Measurements from ENCODE around the gene SLC1A1. TPM values are rescaled to one million over a fixed set of nuclear protein-coding genes. Genes with fewer than 3 reads are reported as not detected.

The SLC1A1 gene
- total RNA-seq, 1 experiment from 2014 or later = 71.6 TPM

GRCh38 chr9:4510546-4511322 lies 20.5 kb downstream of the SLC1A1 start:
- no peak for TF ChIP-seq CTCF (IDR thresholded peaks at IDR 0.05; ENCODE audit: unreplicated experiment)
- peak; percentile 52 for DNase-seq
- peak overlapping the region; percentile 40 for H3K4me3 Mint-ChIP-seq (ENCODE audit: low read depth, unreplicated experiment)
- intact Hi-C loops (cut with micrococcal nuclease; ENCODE audit: unreplicated experiment) = loop anchor here (1.0 kb wide), 2 partner anchors 10 to 20 kb away; no protein-coding TSS in a partner anchor
- BruUV-seq (replicated peaks) = TSS peak; percentile 96
- CTCF ChIA-PET = interaction anchor here (0.7 to 1.6 kb wide), 3 partner anchors 13 to 24 kb away, joined by 3 to 5 read pairs (median 4); partner anchors contain the start of gene SLC1A1
- H3K27ac Mint-ChIP-seq (ENCODE audit: unreplicated experiment) = peak overlapping the region; percentile 82
- H3K9me3 Mint-ChIP-seq (ENCODE audit: low read depth, unreplicated experiment) = no peaks in the 10 kb centered on the region
- peaks cover 75% of the 10 kb centered on the region for H3K4me1 Mint-ChIP-seq (ENCODE audit: low read depth, unreplicated experiment)
- H3K27me3 Mint-ChIP-seq (ENCODE audit: unreplicated experiment) = no peaks in the 10 kb centered on the region
- peaks cover 35% of the 10 kb centered on the region for H3K36me3 Mint-ChIP-seq (ENCODE audit: insufficient read depth, unreplicated experiment)

GRCh38 chr9:4514252-4515128 lies 24.2 kb downstream of the SLC1A1 start:
- H3K4me1 Mint-ChIP-seq (ENCODE audit: low read depth, unreplicated experiment) = peaks cover 68% of the 10 kb centered on the region
- no peak overlapping the region for H3K27ac Mint-ChIP-seq (ENCODE audit: unreplicated experiment)

GRCh38 chr9:4515958-4516375 lies 25.7 kb downstream of the SLC1A1 start:
- no peak for TF ChIP-seq CTCF (IDR thresholded peaks at IDR 0.05; ENCODE audit: unreplicated experiment)
- H3K27me3 Mint-ChIP-seq (ENCODE audit: unreplicated experiment) = no peaks in the 10 kb centered on the region
- H3K4me1 Mint-ChIP-seq (ENCODE audit: low read depth, unreplicated experiment) = peaks cover 64% of the 10 kb centered on the region
- intact Hi-C loops (cut with micrococcal nuclease; ENCODE audit: unreplicated experiment) = no loop called here
- H3K36me3 Mint-ChIP-seq (ENCODE audit: insufficient read depth, unreplicated experiment) = peaks cover 28% of the 10 kb centered on the region
- BruUV-seq (replicated peaks) = no TSS peak
- no peaks in the 10 kb centered on the region for H3K9me3 Mint-ChIP-seq (ENCODE audit: low read depth, unreplicated experiment)
- peak overlapping the region; percentile 93 for H3K27ac Mint-ChIP-seq (ENCODE audit: unreplicated experiment)
- no peak for DNase-seq
- CTCF ChIA-PET = no interaction called here
- H3K4me3 Mint-ChIP-seq (ENCODE audit: low read depth, unreplicated experiment) = no peak overlapping the region

More at GRCh38 chr9:4514252-4515128, 24.2 kb downstream of the SLC1A1 start:
- H3K4me3 Mint-ChIP-seq (ENCODE audit: low read depth, unreplicated experiment) = no peak overlapping the region
- DNase-seq = no peak
- BruUV-seq (replicated peaks) = no TSS peak
- TF ChIP-seq CTCF (IDR thresholded peaks at IDR 0.05; ENCODE audit: unreplicated experiment) = no peak
- no peaks in the 10 kb centered on the region for H3K27me3 Mint-ChIP-seq (ENCODE audit: unreplicated experiment)
- peaks cover 38% of the 10 kb centered on the region for H3K36me3 Mint-ChIP-seq (ENCODE audit: insufficient read depth, unreplicated experiment)
- intact Hi-C loops (cut with micrococcal nuclease; ENCODE audit: unreplicated experiment) = no loop called here
- no peaks in the 10 kb centered on the region for H3K9me3 Mint-ChIP-seq (ENCODE audit: low read depth, unreplicated experiment)
- CTCF ChIA-PET = no interaction called here

- BruUV-seq (replicated peaks) = no TSS peak
- peak overlapping the region; percentile 93 for H3K27ac Mint-ChIP-seq (ENCODE audit: unreplicated experiment)
- H3K27me3 Mint-ChIP-seq (ENCODE audit: unreplicated experiment) = no peaks in the 10 kb centered on the region
- H3K4me1 Mint-ChIP-seq (ENCODE audit: low read depth, unreplicated experiment) = peaks cover 51% of the 10 kb centered on the region
- DNase-seq = peak; percentile 45
- H3K36me3 Mint-ChIP-seq (ENCODE audit: insufficient read depth, unreplicated experiment) = peaks cover 20% of the 10 kb centered on the region
- intact Hi-C loops (cut with micrococcal nuclease; ENCODE audit: unreplicated experiment) = no loop called here
- no peak for TF ChIP-seq CTCF (IDR thresholded peaks at IDR 0.05; ENCODE audit: unreplicated experiment)
- H3K4me3 Mint-ChIP-seq (ENCODE audit: low read depth, unreplicated experiment) = peak overlapping the region; percentile 43
- CTCF ChIA-PET = interaction anchor here (0.6 kb wide), 1 partner anchor 184 kb away, joined by 4 read pairs; no protein-coding TSS in a partner anchor
- H3K9me3 Mint-ChIP-seq (ENCODE audit: low read depth, unreplicated experiment) = no peaks in the 10 kb centered on the region
Observed at GRCh38 chr9:4517274-4517673, 27.0 kb downstream of the SLC1A1 start.
